Measurements from ENCODE around the gene RAB11FIP4.

DNA sequence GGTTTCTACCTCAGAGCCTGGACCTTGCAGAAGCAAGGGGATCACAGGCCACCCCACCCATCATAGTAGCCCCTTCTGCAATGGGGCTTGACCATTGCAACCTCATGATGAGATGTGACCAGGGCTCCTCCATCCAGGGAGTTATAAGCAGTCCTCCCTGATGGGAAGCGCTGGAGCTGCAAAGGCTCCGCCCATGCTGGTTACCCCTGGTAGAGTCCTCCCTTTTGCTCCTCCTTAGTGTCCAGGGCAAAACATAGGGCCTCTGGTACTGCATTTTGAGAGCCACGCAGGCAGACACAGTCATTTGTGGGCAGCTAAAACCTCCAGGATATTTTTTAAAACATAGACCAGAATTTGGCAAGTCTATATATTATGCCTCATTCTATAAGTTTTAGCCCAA, 161.1 kb downstream of the RAB11FIP4 start:
- TF ChIP-seq CTCF (conservative IDR thresholded peaks at IDR 0.05; ENCODE audit: low read length) (no peak), EZH2phosphoT487 (IDR thresholded peaks at IDR 0.05; ENCODE audit: borderline replicate concordance) (no peak)
